HG03558 (cell line): ENCODE results near the gene SGTA.

Source experiments
- ATAC-seq: cut with Tn5 transposase; IDR thresholded peaks from one replicate; pipeline ENCODE4 v1.9.1; 2021; ENCODE audit warnings: moderate number of reproducible peaks; ENCODE audit not compliant: unreplicated experiment; ENCODE audit errors: extremely low read depth

The SGTA gene

GRCh38 chr19:2774083-2774679, 8.9 kb downstream of the SGTA start:
- ATAC-seq = no peak

- ATAC-seq = no peak
These were observed 11.0 kb downstream of the SGTA start for GRCh38 chr19:2771786-2772674.

GRCh38 chr19:2770055-2771013, 12.7 kb downstream of the SGTA start:
- no peak for ATAC-seq

GRCh38 chr19:2769218-2769617, 13.9 kb downstream of the SGTA start:
- no peak for ATAC-seq

GRCh38 chr19:2768365-2769132, 14.5 kb downstream of the SGTA start:
- ATAC-seq = no peak

GRCh38 chr19:2767688-2768087, 15.4 kb downstream of the SGTA start:
- ATAC-seq = no peak

GRCh38 chr19:2766594-2767372, 16.3 kb downstream of the SGTA start:
- ATAC-seq = no peak

GRCh38 chr19:2765376-2765775, 17.7 kb downstream of the SGTA start:
- ATAC-seq = no peak

- ATAC-seq = no peak
These were observed 18.1 kb downstream of the SGTA start for GRCh38 chr19:2764945-2765344.

- no peak for ATAC-seq
These were observed 19.4 kb downstream of the SGTA start for GRCh38 chr19:2763687-2764086.

- ATAC-seq = no peak
These were observed 20.1 kb downstream of the SGTA start for GRCh38 chr19:2762783-2763496.

GRCh38 chr19:2761876-2762782, 20.9 kb downstream of the SGTA start:
- ATAC-seq = no peak

- ATAC-seq = no peak
These were observed 21.8 kb downstream of the SGTA start for GRCh38 chr19:2761309-2761677.

GRCh38 chr19:2759965-2760364, 23.1 kb downstream of the SGTA start:
- ATAC-seq = no peak

GRCh38 chr19:2759362-2759761, 23.7 kb downstream of the SGTA start:
- no peak for ATAC-seq

- no peak for ATAC-seq
These were observed 24.3 kb downstream of the SGTA start for GRCh38 chr19:2758601-2759313.
